Neural cell (in vitro differentiated cells): ENCODE data around the gene SNAPIN.

Experiments used
- EP300 ChIP-seq: fragments of 450-650 bp; conservative IDR thresholded peaks from 2 replicates; pipeline ENCODE4 v1.6.1; 2014; ENCODE audit warnings: antibody characterized with exemption, mild to moderate bottlenecking, moderate library complexity; ENCODE audit not compliant: poor library complexity, severe bottlenecking
- EZH2 ChIP-seq: fragments of 200-600, 300-800 bp; shearing (Covaris generic), sonication (generic); IDR thresholded peaks from 2 replicates; pipeline ENCODE4 v1.6.1; 2014; ENCODE audit warnings: antibody characterized with exemption, low read length, borderline replicate concordance, mild to moderate bottlenecking; ENCODE audit not compliant: insufficient read depth, poor library complexity, severe bottlenecking
- MXI1 ChIP-seq: fragments of 450-650 bp; conservative IDR thresholded peaks from 2 replicates; pipeline ENCODE4 v1.6.1; 2014; ENCODE audit warnings: antibody characterized with exemption, mild to moderate bottlenecking; ENCODE audit not compliant: poor library complexity, severe bottlenecking
- POLR2AphosphoS5 ChIP-seq: IDR thresholded peaks from 2 replicates; pipeline ENCODE4 v1.6.1; 2012
- RAD21 ChIP-seq: fragments of 450-650 bp; conservative IDR thresholded peaks from 2 replicates; pipeline ENCODE4 v1.6.1; 2014; ENCODE audit warnings: antibody characterized with exemption, mild to moderate bottlenecking, moderate library complexity
- TAF1 ChIP-seq: IDR thresholded peaks from 2 replicates; pipeline ENCODE4 v1.6.1; 2012; ENCODE audit warnings: low read depth
- TF ChIP-seq, protein P1 (sequence below): fragments of 450-650 bp; IDR thresholded peaks from 2 replicates; pipeline ENCODE4 v1.5.1; 2014; ENCODE audit warnings: antibody characterized with exemption, mild to moderate bottlenecking, moderate library complexity; ENCODE audit not compliant: poor library complexity, severe bottlenecking

DNA sequence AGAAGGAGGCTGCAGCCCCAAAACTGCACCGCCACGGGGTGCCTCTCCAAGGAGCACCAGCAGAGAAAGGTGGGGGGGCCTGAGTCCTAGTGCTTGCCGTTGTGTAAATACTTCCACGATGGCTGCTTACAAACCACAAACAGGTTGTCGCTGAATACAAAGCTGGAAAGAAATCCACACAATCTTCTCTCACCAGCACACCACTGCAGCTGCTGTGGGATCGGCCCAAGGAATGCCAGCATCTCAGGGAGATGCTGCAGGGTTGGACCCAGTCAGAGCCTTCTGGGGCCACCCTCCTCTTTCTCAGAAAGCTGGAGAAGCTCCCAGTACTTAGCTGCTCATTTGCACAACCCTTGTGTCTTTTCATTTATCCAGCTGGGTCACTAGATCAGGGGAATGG lies 39.3 kb upstream of the SNAPIN start:
- TF ChIP-seq EZH2 (no peak), POLR2AphosphoS5 (no peak), RAD21 (no peak), TAF1 (no peak), MXI1 (no peak), EP300 (no peak)
- TF ChIP-seq, protein P1, sequence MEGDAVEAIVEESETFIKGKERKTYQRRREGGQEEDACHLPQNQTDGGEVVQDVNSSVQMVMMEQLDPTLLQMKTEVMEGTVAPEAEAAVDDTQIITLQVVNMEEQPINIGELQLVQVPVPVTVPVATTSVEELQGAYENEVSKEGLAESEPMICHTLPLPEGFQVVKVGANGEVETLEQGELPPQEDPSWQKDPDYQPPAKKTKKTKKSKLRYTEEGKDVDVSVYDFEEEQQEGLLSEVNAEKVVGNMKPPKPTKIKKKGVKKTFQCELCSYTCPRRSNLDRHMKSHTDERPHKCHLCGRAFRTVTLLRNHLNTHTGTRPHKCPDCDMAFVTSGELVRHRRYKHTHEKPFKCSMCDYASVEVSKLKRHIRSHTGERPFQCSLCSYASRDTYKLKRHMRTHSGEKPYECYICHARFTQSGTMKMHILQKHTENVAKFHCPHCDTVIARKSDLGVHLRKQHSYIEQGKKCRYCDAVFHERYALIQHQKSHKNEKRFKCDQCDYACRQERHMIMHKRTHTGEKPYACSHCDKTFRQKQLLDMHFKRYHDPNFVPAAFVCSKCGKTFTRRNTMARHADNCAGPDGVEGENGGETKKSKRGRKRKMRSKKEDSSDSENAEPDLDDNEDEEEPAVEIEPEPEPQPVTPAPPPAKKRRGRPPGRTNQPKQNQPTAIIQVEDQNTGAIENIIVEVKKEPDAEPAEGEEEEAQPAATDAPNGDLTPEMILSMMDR, result no peak
